GM18508 (cell line): Measurements from ENCODE around the gene SS18L1.

ENCODE experiments used
- ATAC-seq: cut with Tn5 transposase; IDR thresholded peaks from one replicate; pipeline ENCODE4 v1.9.1; 2021; ENCODE audit warnings: moderate number of reproducible peaks; ENCODE audit not compliant: insufficient read depth, unreplicated experiment

Gene SS18L1

DNA sequence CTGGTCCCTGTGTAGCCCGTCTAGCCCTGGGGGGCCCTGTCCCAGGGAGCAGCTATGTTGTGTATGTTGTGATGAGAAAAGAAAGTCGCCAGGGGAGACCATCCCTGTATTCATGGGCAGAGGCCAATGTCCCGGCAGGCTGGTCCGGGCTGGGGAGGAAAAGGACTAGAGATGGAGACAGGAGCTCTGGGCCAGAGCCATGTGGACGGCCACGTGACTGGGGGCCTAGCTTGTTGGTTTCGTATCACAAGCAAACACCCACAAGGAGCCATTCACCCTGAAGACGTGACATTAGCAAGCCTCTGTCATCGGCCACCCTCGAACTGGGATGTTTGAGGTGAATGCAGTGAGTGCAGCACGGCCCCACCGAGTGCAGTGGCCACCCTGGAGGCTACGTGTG is 79.4 kb downstream of the SS18L1 start:
- ATAC-seq: no peak

DNA sequence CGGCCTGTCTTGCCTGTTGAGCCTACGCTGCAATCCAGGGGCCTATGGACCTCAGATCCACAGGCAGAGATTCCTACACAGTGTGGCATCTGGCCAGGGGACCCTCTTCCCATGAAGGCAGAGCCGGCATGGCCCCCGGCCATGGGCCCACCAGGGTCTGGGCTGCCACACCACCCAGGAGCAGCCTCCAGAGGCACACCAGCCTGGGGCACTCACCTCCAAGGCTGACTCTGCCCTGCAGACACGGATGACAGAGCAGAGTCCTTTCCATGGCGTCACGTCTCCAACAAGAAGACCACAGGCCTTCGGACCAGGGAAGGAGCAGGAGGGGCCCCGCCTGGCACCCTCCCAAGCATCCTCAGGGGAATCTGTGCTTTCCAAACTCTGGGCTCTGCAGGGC is 80.0 kb downstream of the SS18L1 start:
- no peak for ATAC-seq

DNA sequence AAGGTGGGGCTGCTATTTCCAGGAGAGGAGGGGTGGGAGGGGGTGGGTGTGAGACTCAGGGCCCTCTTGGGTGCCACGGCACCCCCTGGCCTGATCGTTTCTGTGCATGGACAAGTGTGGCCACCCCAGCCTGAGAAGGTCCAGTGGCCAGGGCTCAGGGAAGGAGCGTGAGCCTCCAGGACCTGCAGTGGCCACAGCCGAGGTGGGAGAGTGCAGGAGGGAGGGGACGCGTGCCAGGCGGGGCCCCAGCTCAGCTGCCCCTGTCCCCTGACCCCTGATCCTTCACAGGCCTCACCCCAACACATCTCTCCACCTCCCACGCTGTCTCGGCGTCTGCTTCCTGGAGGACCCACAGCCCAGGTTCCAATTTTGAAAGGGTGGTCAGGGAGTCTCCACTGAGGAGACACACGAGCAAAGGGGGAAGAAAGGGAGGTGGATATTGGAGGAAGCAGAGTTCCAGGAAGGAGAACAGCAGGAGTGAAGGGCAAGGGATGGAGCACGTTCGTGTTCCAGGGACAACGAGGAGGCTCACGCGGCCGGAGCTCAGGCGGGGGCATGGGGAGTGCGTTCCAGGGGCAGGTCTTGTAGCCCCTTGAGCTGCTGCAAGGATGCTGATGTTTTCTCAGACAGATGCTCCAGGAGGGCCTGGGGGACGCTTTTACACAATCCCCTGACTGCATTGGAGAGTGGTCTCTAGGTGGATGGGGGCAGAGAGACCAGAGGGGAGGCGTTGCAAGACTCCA is 80.7 kb downstream of the SS18L1 start:
- ATAC-seq: no peak

DNA sequence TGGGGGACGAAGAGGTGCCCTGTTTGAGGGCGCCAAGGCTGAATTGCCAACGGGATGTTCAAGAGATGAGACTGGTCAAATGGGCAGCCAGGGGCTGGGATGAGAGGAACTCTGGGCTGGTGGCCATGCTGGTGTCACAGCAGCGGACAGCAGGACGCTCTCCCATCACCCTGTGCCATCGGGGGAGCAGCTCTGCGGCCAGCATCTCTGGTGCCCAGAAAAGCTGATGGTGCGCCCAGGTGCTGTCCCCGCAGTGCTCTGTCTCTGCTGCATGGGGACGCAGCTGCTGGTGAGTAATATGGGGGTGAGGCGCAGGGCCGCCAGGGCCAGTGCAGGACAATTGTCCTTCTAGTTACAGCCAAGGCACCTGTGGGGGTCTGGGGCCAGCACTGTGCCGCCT is 81.5 kb downstream of the SS18L1 start:
- no peak for ATAC-seq

DNA sequence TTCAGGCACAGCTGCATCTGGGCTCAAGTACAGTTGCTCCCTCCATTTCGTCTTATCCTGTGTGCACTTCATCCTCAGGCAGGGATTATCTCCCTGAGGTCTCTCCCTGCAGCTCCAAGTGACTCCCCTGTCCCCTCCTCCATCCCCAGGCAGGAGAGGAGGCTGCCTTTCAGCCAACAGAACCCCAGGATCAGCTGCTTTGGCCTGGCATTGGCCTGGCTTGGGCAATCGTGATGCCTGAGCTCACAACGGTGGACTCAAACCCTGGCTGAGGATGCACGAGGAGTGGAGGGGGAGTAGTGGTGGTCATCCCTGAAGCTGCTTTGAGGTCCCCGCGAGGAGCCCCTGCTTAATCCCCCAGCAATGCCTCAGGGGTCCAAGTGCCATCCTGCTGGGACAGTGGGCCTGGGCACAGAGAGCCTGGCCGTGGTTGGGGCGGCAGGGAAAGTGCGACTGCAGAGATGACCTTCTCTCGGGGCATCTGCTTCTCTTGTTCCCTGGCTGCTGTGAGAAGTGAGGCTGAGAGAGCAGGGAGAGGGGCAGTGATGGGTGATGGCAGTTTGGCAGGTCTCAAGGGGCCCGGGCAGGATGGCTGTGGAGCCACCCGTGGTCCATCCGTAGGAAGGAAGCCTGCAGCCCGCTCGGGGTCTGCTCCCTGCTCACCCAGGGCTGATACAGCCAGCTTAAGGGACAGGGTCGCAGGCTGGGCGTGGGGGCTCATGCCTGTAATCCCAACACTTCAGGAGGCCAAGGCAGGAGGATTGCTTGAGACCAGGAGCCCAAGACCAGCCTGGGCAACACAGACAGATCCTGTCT is 82.5 kb downstream of the SS18L1 start:
- ATAC-seq: no peak

DNA sequence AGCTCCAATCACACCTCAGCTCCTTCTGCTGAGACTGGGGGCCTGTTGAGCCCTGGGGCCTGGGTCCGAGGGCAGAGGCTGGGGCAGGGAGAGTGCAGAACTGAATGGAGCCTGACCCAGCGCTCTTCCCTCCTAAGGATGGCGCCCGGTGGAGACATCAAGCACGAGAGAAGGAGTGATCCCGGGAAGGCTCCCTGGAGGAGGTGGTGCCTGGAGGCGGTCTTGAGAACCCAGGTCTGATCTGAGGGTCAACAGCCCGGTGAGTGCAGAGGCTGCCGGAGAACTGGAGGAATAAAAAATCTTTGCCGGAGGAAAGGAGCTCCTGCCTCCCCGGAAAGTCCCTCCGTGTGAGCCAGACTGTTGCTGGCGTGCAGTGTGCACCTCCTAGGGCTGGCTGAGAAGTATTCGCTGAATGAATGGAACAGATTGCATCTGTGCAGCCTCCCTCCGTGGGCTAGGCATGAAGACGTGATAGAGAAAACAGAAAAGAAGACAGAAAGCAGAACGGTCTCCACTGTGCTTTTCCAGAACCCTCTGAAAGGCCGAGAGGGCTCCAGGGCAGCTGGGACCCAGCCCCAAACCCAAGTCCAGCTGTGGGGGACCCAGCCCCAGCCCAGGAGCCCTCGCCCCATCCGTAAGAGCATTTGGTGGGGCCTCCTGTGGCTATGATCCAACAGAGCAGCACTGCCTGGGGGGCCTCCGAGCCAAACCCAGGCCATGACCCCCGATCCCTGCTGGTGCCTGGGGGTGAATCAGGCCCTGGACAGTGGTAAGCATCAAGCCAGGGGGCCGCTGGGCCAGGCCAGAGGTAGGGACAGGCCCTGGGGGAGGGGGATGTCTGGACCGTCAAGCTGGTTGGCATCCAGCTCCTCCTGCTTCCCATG is 83.4 kb downstream of the SS18L1 start:
- ATAC-seq: no peak

DNA sequence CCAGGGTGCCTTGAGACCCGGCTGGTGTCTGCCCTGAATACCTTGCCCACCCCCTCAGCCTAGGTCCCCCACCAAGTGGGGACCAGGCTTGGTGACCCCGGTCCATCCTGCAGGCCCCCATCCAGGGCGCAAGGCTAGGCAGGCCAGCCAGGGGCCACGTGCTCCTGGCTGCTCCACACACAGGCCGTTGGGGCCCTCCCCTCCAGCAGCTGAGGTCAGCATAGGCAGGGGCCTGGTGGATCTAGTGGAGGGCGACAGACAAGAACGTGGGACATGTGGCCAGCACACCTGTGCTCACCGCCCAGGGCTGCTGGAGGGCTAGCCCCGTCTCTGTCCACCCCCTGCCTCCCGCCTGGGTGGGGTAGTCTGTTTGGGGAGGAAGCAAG is 84.0 kb downstream of the SS18L1 start:
- no peak for ATAC-seq

DNA sequence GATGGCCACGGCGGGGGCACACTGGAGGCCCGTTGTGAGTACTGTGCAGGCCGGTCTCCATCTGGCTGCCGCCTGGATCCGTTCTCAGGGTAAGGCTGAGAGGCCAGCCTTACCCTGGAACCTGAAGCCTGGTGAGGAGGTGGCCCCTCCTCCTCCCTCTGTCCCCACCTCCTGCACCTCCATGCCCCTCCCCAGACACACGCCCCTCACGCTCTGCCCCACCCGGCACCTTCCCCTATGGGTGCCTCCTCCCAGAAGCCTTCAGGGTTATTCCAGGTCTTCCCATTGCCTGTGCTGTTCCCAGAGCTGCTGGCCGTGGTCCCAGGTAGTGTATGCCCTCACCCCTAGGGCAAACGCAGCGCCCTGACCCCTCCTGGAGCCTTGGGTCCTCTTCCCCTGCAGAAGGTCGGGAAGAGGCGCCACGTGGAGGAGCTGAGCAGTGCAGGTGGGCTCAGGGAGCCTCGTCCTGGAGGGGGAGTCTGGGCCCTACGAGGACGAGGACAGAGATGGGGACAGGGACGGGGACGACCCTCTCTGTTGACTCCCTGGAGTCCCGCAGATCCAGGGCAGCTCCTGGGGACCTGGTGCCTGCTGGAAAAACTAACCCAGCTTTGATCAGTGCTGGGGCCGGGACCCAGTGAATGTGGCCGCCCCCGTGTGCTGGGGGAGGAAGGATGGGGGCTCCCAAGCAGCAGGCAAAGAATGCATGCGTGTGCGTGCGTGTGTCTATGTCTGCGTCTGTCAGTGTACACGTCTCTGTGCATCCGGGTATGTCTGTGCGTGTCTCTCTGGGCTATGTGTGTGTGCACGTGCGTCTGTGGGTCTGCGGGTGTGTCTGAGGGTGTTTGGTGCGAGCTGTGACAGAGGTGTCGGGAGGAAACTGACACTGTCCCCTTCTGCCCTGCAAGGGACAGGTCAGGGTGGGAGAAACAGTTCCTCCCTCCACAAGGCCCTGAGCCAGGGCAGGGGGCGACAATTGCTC is 84.7 kb downstream of the SS18L1 start:
- no peak for ATAC-seq

DNA sequence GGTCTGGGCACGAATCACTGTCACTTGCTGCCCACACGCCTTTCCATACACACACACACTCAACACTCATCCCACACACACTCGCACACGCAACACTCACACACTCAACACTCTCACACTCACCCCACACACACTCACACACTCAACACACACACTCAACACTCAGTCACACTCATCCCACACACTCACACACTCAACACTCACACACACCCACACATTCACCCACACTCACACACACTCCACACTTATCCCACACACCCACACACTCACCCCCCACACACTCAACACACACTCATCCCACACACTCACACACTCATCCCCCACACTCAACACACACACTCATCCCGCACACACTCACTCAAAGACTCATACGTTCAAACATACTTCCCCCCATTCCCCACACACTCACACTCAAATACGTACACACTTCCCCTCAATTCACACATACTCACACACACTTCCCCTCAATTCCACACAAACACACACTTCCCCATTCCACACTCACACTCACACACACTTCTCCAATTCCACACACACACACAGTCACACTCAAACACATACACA is 85.5 kb downstream of the SS18L1 start:
- no peak for ATAC-seq

DNA sequence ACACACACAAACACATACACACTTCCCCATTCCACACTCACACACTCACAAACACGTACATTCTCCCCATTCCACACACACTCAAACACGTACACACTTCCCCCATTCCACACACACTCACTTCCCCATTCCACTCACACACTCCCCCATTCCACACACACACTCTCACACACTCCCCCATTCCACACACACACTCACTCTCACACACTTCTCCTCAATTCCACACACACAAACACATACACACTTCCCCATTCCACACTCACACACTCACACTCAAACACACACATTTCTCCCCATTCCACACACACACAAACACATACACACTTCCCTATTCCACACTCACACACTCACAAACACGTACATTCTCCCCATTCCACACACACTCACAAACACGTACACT is 86.1 kb downstream of the SS18L1 start:
- ATAC-seq: no peak

DNA sequence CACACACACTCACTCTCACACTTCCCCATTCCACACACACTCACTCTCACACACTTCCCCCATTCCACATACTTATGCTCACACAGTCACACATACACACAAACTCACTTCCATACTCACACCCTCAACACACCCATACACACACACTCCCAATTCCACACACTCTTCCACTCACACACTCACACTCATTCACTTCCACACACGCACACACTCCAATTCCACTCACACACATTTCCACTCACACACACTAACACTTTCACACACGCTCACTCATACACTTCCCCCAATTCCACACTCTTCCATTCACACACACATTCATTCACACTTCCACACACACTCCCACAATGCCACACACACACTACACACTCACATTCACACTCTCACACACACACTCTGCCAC is 86.7 kb downstream of the SS18L1 start:
- no peak for ATAC-seq

DNA sequence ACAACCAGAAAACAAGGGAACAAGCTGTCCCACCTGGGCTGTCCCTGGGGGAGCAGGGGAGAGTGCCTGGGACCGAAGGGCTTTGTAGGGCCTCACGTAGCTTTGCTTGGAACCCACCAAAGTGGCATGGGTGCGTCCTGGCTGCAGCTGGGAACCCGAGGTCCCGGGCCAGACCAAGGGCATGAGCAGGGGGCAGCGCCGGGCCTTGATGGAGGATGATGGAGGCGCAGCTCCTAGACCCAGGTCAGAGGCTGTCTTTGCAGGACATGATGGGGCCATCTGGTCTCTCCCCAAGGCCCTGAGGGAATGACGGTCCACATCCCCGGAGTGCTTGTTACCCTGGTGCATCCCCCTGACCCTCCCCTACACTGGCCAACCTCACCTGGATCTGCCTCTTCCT is 87.1 kb downstream of the SS18L1 start:
- no peak for ATAC-seq

DNA sequence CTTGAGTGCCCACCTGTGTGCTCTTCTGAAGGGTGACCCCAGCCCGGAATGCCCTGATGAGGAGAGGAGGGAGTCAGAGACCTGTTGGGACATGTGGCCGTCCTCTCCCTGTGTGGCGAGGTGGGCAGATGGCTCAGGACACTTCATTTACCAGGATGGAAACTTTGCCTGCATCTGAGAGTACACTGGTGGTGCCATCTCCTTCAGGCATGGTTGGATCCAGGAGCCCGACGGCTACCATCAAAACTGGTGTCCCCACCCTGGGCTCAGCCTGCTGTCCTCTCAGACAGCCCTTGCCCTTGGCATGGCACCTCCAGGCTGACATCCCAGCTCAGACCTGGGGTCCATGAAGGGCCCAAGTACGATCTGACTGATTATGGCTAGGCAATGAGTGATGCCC is 87.7 kb downstream of the SS18L1 start:
- no peak for ATAC-seq
